NB4 (cell line): Measurements from ENCODE around the gene HAAO.

Experiments used
- DNase-seq: peaks from one replicate; pipeline ENCODE4 v3.0.0; 2010; ENCODE audit warnings: low read depth
- H3K4me3 ChIP-seq: one replicate; pipeline ENCODE4 v1.5.1; 2011; ENCODE audit warnings: mild to moderate bottlenecking, low read depth, low read length, moderate library complexity
- CTCF ChIP-seq: IDR thresholded peaks from one replicate; pipeline ENCODE4 v1.5.1; 2012; ENCODE audit warnings: low read depth, low read length
- MAX ChIP-seq: IDR thresholded peaks from 2 replicates; pipeline ENCODE4 v1.6.1; 2011; ENCODE audit warnings: low read depth, low read length
- MYC ChIP-seq: IDR thresholded peaks from 2 replicates; pipeline ENCODE4 v1.6.1; 2011; ENCODE audit warnings: low read depth, low read length
- POLR2A ChIP-seq: IDR thresholded peaks from 2 replicates; pipeline ENCODE4 v1.6.1; 2011; ENCODE audit warnings: mild to moderate bottlenecking; ENCODE audit not compliant: insufficient read length; ENCODE audit errors: extremely low read depth

The HAAO gene

GRCh38 chr2:42726680-42727079, 65.7 kb downstream of the HAAO start:
- DNase-seq, result no peak
- no peak overlapping the region for H3K4me3 ChIP-seq
- TF ChIP-seq MYC (no peak), POLR2A (no peak), CTCF (no peak), MAX (no peak)

GRCh38 chr2:42725657-42726056, 66.7 kb downstream of the HAAO start:
- no peak for TF ChIP-seq MAX
- no peak for TF ChIP-seq POLR2A
- TF ChIP-seq CTCF, result no peak
- no peak for TF ChIP-seq MYC
- H3K4me3 ChIP-seq, result no peak overlapping the region
- peak; percentile 51 for DNase-seq

- H3K4me3 ChIP-seq, result no peak overlapping the region
- no peak for TF ChIP-seq MAX
- DNase-seq, result no peak
Observed at GRCh38 chr2:42724886-42725285, 67.5 kb downstream of the HAAO start.

- H3K4me3 ChIP-seq, result no peak overlapping the region
- no peak for TF ChIP-seq POLR2A
- no peak for TF ChIP-seq MYC
- TF ChIP-seq MAX, result no peak
- TF ChIP-seq CTCF, result no peak
- no peak for DNase-seq
Observed at GRCh38 chr2:42723465-42723864, 68.9 kb downstream of the HAAO start.

- TF ChIP-seq POLR2A, result no peak
- TF ChIP-seq MYC, result no peak
- TF ChIP-seq CTCF, result no peak
- TF ChIP-seq MAX, result no peak
- no peak overlapping the region for H3K4me3 ChIP-seq
- DNase-seq, result peak; percentile 55
Observed at GRCh38 chr2:42722320-42723190, 69.8 kb downstream of the HAAO start.

- no peak overlapping the region for H3K4me3 ChIP-seq
- TF ChIP-seq MYC (no peak), MAX (no peak), CTCF (no peak), POLR2A (no peak)
- no peak for DNase-seq
Observed at GRCh38 chr2:42721898-42722297, 70.5 kb downstream of the HAAO start.
